Measurements from ENCODE around the gene TENM4.
A peak's percentile ranks its signal among the peaks of the same experiment; 100 is the strongest.

TENM4 gene

DNA sequence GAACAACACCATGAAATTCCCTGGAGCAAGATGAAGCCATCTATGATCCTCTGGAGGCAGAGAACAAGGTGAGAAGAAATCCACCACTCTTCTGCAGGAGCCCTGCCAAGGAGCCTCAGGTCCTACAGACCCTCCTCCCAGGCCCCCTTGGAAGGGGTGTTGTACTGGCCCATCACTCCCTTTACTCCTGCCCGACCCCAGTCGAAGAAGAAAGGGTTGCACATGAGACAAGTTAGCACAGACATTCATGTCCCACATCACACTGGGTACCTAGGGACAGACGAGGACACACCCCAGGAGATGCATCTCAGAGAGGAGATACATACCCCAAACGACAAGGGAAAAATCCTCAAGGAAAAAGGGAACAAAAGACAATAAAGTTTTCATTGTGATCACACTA lies 783.4 kb downstream of the TENM4 start:
- DNase-seq (ENCODE audit: low read depth), result no peak

DNA sequence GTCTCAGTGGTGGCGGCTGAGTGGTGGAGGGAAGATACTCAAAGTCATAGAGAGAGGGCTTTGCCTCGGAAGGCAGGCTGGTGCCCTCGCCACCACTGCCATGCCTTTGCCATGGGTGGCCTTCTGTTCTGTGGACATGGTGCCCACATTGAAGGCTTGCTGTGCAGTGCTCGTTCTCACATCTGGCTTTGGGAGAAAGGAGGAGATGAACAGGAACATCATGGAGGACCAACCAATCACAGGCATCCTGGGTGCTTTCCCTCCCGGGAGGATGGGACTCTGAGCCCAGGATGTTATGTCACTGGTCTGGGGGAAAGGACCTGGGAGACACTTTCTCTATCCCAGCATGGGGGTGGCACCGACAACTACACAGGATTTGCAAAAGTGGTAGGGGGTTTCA lies 783.8 kb downstream of the TENM4 start:
- no peak for DNase-seq (ENCODE audit: low read depth)

DNA sequence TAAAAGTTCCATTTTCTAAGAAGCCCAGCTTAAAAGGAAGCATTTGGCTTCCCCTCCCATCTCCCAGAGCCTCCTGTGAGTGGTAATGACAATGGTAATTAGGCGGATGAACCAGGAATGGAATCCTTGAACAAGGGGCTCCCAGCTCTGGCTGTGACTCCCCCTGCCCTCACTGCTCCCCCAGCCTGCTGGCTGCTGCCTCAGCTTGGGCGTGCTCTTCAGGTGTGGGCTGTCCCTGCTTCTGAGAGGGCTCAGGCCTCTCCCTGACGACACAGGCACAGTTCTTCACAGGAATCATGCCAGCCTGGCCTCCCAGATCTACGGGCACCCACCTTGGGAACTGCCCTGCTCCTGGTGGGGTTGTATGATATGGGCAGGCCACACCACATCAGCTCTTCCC lies 784.5 kb downstream of the TENM4 start:
- DNase-seq (ENCODE audit: low read depth), result no peak

DNA sequence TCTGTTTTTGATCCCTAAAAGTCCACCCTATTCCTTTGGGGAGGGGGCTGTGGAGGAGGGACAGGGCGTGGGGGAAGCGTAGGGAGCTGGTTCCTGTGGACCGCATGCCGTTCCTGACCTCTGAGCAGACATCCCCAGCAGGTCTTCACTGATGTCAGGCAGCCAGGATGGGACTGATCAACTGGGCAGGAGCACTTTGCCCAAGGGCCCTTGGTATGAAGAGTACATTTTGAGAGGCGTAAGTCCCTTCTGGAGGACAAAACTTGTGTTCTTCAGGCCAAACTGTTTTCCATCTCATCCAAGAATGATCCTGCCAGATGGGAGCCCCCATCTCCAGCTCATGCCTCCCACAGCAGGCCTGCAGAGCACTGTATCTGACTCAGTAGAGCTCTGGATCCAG lies 785.3 kb downstream of the TENM4 start:
- no peak for DNase-seq (ENCODE audit: low read depth)

DNA sequence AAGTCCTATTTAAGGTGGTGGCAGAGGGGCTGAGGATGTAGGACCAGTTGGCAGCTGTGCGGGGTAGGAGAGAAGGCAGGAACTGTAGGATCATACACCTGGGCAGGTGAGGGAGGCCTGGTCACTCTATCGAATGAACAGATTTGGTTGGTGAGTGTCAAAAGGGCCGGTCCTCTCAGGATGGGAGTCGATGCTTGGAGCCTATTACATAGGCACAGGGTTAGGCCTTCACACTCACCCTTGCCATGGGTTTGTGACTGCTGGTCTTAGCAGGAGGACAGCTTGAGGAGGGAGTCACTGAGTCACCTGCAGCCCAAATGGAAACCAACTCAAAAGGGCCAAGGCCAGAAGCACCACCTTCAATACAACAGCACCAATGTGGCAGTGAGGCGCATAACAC lies 786.0 kb downstream of the TENM4 start:
- DNase-seq (ENCODE audit: low read depth), result no peak

DNA sequence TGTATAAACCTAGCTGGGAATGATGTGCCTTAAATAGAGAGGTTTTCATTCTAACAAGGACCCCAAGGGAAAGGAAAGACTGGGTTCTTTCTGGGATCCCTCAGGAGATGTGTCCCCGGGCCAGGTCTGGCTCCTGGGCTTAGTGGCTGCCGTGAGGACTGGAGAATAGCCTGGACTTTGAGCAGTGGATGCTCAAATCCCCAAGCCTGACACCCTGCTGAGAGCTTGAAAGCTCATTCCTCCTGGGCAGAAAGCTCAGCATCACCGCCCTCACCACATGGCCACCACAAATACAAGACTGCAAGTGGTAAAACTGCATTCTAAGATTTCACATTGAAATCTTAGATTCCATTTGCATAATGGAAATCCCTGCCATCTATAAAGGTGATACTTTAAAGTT lies 786.8 kb downstream of the TENM4 start:
- no peak for DNase-seq (ENCODE audit: low read depth)

DNA sequence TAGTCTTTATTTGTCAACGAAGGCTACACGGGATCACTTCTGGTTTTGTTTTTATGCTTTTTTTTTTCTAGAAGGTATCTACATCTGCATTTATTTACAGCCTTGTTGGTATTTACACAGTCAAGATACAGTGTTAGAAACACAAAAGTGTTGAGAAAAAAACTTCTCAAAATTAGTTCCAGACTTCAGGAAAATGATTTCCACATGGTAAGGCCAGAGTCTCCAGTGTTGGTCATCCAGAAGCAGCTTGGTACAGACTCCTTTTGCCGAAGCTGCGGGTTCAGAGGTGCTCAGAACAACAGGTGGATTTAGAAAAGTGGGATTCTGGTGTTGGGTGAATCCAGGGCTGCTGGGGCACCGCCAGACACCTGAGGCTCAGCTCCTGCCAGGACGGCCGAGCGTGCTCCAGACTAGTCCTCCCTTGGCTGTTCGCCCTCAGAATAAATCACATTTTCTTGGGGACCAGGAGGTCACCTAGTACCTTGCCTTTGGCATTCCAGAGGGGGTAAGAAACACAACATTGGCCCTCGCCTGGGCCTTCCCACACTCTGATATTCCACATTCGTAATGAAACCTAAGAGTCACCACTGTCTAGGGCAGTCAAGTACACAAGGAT lies 787.4 kb downstream of the TENM4 start:
- no peak for DNase-seq (ENCODE audit: low read depth)

DNA sequence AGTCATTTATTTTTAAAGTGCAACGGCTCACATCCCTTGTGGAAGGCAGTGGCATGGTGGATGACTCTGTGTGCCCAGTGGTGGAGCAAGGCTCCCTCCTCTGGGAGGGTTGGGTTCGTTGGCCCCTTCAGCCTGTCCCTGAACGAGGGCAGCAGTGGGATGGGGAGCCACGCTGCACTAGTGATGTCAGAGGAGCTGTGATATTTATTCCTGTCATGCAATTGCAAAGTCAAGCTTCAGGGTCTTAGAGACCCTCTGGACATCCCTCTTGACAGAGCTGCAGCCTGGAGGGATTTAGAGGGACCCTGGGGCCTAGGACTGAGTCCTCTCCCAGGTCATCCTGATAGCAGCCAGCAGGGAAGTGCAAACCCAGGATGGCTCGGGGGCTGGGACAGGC lies 788.0 kb downstream of the TENM4 start:
- DNase-seq (ENCODE audit: low read depth), result no peak

DNA sequence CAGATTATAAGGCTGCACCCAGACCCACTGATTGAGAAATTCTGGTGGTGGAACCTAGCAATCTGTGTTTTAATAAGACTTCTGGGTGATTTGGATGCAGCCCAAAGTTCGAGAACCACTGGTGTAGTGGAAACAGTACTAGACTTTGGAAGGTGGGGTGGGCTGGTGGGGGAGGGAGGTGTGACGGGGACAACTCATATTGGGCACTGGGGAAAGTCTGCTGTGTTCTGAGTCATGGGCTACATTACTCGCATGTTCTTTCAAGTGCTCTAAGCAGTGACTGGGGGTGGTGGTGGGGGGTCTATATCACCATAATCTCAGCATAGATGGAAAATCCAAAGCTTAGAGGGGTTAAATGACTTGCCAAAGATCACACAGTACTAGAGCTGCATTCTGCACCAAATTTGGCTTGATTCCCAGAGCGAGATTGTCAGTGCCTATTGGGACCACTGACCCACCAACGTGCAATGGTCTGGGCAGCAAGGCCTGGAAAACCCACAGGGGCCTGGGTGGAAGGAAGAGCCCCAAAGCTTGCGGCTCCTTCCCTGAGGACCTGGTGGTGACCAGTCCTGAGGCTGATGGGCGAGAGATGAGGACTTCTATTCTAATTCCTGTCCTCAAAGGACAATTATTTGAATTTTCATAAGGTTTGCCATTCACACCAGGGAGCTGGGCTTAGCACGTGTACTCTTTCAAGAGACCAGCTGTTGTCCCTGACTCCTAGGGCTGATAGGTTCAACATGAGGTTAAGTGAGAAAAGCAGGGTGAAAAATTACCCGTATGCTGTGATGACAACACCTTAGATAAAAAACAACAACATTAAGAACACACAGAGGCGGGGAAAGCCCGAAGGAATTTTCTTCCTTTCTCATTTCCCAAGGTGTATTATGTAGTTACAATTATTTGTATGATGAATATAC lies 788.6 kb downstream of the TENM4 start:
- no peak for DNase-seq (ENCODE audit: low read depth)

DNA sequence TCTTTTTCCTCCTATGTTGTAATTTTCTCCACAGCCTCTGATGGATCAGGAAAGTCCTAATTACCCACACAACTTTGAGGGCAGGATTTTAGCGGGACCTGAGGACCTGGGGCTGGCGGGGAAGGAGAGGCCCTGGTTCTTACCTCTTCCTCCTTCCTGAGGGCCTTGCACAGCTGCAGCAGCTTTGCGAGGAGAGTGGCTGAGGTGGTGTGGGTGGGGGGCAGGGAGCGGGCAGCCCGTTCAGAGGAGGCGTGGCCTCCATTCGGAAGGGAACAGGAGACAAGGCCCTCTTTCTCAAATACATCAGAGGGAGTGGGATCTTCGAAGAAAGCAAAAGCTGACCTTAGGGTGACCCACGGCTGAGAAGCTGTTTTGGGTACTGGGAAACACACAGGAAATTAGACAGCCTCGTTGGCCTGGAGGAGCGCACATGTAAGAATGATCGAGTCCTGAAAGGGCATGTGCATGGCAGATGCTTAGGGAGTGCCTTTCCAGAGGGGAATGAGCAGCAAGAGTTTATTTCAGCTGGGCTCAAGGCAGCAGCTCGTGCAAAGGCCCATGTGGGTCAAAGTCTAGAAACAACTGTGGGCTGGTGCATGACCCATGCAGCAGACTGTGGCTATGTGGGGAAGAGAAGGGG lies 789.6 kb downstream of the TENM4 start:
- no peak for DNase-seq (ENCODE audit: low read depth)

DNA sequence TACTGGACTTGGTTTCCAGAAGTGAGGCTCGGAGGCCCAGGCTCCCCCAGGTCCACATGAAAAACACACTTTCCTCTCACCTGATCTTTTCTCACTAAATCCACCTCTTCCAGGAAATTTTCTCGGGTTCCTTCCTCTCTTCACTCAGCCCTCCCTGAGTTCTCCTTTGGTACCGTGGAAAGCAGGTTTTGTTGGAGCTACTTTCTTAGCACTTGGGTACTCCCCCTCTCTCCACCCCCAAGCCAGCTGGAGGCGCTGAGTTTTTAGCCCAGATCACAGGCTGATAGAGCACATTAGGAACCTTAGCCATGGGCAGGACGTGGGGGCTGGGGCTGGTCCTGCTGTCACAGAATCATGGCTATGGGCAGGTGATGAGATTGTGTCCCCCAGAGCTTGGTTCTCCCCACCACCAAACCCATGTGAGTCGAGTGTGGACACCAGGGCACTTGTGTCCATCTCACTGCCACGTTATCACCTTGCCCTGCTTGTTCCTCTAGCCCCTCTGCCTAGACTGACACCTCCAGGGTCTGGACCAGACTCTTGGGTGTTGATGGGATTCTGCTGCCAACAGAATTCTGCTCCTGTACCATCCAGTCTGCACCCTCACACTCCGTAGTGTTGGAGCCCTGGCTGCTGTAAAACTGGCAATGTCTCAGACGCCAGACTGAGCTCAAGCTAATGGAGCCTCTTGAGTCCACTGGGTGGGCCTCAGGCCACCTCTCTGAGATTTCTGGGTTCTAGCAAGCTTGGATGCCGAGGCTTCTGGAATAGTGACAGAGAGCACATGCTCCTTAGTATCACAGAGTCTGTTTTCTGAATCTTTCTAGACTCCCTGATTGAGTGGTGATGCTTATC lies 791.2 kb downstream of the TENM4 start:
- DNase-seq (ENCODE audit: low read depth), result no peak

DNA sequence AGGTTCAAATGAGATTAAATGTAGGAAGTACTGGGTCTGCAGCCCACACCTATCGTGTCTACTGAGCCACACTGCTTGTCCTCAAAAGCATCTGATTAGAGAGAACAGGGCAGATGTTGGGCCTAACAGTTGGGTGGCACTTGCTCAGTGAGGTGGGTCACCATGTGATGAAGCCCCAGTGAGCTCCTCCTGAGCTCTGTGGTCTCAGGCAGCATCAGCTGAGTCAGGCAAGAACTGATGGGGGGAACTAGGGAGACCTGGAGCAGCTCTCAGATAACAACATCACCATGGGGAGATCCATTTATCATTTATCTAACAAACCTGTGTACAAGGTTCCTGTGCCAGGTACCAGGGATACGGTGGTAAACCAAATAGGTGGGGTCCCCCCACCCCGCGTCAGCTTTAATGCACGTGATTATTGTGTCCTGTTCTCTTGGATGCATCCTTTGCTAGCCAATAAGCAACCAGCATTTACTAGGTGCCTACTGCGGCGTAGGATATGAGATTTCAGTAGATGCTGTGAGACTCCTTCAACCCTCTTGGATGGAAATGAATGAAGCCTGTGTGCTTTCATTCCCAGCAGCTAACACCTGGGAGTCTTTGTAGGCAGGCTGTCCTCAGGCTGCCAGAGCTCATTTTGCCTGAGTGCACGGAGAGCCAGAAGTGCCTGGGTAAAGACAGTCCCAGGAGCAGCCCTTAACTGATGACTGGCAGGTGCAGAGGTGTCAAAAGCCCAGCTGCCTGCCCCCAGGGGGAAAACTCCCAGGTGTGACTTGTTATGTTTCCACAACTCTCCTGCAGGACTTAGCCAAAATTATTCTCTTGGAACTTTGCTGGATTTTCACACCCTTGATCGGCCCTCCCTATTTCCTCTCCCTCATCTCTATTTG lies 792.6 kb downstream of the TENM4 start:
- no peak for DNase-seq (ENCODE audit: low read depth)

DNA sequence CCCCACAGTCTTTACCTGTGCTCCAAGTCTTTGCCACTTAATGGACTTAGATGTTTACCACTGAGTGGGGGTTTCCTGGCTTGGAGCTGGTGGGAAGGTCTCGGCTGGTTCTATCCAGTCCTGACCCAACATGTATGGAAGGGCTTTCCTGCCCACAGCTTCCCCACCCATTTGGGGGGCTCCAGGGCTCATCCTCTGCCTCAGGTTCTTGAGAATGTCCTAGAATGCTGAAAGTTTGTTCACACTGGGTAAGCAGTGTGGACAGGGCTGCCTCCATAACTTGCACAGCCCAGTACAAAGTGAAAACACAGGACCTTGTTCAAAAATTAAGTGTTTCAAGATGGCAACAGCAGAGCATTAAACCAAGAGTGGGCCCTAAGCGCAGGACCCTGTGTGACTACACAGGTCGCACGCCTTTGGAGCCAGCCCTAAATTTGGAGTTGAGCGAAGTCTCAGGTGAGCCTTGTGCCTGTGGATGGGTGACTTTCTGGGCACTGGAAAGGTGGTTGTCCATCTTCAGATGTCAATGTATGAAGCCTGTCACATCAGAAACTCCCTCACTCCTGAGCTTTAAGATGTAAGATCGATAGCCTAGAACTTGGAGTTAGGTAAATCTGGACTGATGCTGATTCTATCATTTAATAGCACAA lies 793.4 kb downstream of the TENM4 start:
- no peak for DNase-seq (ENCODE audit: low read depth)

DNA sequence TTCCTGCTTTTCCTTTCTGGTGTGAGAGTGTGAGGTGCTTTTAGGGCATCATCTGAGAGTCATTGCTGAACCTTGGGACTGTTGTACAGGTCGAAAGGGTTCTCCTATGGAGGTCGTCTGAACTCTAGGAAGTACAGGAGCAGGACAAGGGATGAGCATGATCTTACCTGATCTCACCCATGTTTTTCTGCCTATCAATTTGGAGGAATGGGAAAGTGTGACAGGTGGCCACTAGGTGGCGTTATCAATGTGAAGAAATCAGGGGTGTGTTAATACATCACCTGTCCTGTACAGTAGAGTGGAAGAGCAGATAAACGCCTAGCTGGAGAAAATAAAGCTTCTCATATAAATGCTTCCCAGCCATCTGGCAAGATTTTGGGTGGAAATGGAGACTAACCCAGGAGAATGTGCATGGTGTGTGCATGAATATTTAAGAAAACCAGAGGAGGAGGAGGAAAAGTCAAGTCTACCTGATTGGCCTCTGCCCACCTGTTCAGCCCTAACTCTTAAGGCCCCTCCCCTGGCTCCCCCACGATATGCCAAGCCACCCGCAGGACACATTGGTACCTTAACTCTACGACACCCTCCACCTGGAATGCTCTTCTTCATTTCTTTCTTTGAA lies 794.2 kb downstream of the TENM4 start:
- DNase-seq (ENCODE audit: low read depth), result peak; percentile 39

DNA sequence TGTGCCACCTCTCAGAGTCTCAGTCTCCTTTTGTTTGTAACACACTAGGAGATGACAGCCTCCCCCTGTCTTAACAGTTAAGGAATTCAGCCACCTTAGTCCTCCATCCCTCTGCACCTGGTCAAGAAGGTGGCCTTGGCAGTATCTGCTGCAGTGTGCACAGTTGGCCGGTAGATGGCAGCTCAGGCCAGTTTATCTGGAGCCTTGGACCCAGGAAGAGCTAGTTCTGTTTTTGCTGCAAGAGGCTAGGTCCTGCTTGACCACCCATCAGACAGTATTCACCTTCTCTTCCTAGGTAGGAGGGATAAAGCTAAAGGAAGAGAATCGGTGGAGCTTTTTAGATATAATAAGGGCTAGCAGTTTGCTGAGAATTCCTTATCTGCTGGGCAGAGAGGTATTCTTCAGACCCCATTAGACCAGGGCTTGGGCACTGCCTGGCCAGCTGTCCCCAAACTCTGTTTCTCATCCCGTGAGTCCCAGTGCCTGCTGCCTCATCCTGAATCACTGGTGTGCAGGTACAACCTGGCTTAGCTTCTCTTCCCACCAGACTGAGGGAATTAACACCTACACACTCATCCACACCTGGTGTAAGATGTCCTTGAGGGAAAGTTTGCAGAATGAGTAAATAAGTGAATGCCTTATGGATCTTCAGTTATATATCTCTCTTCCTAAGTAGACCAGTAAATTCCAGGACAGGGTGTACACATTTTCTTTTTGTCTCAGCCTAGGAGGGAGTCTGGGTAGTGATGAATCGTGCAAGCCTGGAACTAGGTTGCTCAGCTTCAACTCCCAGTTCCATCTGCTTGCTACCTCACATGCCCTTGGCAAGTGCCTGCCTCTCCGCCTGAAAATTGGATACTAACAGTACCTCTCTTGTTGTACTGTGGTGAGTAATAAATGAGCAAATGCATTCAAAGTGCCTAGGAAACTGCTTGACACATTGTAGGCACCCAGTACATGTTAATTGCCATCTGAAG lies 795.3 kb downstream of the TENM4 start:
- DNase-seq (ENCODE audit: low read depth), result peak; percentile 54

DNA sequence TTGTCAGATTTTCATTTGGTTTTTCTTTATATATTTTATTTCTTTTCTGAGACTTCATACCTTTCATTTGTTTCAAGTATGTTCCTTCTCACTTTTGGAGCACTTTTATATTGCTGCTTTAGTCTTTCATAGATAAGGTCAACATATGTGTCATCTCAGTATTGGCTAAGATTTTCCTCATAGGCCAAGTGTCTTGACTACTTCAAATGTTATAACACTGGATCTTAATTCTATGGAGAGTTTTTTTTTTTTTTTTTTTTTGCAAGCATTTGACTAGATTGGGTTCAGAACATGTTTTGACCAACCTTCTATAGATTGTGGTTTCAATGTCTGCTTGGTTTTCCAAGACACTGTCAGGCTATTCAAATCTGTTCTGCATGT lies 797.2 kb downstream of the TENM4 start:
- no peak for DNase-seq (ENCODE audit: low read depth)

DNA sequence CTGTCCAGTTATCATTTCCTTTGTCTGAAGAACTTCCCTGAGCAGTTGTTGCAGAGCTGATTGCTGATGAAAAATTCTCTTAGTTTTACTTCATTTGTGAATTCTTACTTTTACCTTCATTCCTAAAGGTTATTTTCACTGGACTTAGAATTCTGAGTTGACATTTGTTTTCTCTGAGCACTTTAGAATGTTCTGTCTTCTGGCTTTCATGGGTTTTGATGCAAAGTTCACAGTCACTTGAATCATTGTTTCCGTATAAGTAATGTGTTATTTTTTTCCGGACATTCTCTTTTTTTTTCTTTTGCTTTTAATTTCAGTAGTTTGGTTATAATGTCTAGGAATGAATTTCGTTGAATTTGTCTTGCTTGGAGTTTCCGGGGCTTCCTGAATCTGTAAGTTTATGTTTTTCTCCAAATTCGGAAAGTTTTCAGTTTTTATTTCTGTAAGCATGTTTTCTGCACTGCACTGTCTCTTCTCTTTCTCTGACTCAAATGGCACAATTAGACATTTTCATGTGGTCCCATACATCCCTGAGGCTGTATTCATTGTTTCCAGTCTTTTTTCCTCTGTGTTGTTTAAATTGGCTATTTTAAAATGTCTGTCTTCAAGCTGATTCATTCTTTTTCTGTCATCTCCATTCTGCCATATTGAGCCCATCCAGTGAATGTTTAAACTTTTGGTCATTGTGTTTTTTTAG lies 797.7 kb downstream of the TENM4 start:
- no peak for DNase-seq (ENCODE audit: low read depth)

DNA sequence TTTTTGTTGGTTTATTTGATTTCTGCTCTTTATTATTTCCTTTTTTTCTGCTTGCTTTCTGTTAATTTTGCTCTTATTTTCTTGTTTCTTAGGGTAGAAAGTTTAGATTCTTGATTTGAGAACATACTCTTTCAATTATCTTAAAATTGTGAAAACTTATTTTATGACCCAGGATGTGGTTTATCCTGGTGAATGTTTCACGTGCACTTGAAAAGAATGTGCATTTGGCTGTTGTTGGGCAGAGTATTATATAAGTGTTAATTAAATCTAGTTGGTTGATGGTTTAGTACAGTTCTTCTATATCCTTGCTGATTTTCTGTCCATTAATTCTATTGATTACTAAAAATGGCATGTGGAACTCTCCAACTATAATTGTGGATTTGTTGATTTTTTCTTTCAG lies 799.3 kb downstream of the TENM4 start:
- DNase-seq (ENCODE audit: low read depth), result no peak

Data from amniotic epithelial cell (primary cell).